GM19099 (cell line): Measurements from ENCODE around the gene C1orf216.

ENCODE experiments used
- POLR2A ChIP-seq: IDR thresholded peaks from 3 replicates; pipeline ENCODE4 v1.6.1; 2011; ENCODE audit warnings: low read depth; ENCODE audit not compliant: insufficient read length; ENCODE audit errors: extremely low read depth

Gene C1orf216, protein sequence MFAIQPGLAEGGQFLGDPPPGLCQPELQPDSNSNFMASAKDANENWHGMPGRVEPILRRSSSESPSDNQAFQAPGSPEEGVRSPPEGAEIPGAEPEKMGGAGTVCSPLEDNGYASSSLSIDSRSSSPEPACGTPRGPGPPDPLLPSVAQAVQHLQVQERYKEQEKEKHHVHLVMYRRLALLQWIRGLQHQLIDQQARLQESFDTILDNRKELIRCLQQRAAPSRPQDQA

DNA sequence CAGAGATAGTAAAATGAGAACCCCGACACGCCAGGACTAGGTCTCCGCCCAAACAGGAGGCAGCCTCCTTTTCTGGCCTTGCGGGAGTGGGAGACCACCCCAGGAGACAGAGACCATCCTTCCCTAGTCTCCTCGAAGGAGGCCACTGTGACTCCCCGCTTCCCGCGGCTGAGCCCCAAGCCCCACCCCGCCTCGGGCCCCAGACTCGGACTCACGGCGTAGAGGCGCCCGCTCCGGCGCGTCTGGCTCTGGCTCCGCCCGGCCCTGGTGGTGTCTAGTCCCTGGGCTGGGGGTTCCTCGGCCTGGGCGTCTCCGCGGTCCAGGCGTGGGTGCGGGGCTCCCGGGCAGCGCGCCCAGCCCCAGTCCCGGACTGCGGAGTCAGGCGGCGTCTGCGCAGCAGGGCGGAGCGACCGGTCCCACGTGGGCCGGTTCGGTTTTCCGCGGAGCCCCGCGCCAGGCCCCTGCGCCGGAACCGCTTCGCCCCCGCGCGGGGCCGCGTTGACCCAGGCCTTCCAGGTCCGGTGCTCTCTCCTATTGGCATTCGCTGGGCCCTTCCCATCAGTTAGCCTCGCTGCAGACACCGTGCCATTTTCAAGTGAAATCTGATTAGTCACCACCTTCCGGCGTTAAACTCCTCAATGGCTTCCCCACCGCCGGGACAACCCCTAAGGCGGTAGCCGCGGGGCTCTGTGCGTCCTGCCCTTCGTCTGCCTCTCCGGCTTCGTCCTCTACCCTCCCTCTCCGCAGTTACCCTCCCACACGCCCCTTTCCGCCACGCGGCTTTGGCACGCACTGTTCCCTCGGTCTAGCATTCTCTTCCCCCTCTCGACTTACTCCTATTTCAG is at the start of gene C1orf216:
C1orf216 (minus strand) TSS at position 393 of the 845 bp plus-strand sequence. CDS start 2,563 bp downstream, outside the sequence.
- TF ChIP-seq POLR2A, result peak; percentile 72

DNA sequence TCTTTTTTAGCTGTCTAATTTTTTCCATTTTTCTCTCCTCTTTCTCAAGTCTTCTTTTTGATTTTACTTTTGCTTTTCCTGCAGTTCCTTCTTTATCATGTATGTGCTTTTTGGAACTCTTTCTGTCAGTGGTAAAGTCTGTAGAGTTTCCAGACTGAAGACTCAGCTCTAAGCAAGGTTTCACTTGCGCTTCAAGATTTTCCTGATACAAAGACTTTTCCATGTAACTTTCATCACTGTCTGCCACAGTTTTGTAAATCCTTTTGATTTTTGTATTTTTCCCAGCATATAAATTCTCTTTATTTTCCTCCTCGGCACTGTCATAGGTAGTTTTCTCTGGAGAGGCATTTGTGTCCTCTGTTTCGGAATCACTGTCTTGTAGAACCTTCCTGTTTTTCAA is 45.6 kb upstream of the C1orf216 start:
- TF ChIP-seq POLR2A, result no peak

DNA sequence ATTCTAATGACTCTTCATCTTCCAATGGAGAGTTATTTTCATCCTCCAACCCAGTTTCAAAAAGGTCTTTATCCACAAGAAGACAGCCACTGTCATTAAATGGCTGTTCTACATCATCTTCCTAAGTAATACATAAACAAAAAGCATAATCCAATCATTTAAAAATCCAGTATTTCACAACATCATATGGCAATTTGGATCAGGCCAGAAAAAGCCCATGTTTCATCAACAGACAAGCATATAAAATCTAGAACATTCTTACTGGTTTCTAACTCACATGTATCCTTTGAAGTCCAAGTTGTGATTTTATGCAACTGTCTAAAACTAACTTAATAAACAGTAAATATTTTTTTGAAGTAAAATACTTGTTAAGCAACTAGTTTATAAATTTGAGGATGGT is 44.5 kb upstream of the C1orf216 start:
- no peak for TF ChIP-seq POLR2A

DNA sequence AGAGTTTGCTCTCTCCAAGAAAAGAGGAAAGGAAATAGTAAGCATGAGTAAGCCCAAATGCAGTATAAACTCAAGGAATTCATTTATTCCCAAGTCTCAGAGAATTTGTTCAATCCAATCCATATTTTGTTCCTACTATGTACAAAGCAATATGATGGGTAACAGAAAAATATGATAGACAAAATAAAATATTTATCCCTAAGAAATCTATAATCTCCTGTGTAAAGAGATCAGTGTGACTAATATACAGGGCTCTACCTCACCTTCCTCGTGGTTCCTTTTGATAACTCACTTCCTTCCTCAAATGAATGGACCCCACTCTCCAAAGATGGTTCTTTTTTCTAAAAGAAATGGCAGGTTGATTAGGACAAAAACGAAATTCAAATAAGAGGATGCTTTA is 43.5 kb upstream of the C1orf216 start:
- TF ChIP-seq POLR2A, result no peak

DNA sequence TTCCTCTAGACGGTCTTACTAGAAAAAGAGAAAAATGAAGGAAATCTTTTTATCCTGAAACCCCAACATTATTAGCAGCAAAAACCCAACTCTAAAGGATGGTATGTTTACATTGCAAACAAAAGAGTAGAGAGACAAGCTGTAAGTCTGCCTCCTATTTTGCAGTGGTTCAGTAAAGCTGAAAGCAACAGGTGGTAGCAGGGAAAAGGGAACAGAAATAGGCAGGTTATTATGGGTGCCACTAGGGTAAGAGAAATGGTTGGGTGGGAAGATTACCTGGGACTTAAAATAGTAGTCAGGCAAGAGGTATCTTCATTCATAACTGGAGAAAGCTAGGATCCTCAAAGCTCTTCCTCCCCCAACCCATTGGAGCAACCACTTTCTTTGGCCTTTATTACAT is 37.4 kb upstream of the C1orf216 start:
- TF ChIP-seq POLR2A, result no peak

DNA sequence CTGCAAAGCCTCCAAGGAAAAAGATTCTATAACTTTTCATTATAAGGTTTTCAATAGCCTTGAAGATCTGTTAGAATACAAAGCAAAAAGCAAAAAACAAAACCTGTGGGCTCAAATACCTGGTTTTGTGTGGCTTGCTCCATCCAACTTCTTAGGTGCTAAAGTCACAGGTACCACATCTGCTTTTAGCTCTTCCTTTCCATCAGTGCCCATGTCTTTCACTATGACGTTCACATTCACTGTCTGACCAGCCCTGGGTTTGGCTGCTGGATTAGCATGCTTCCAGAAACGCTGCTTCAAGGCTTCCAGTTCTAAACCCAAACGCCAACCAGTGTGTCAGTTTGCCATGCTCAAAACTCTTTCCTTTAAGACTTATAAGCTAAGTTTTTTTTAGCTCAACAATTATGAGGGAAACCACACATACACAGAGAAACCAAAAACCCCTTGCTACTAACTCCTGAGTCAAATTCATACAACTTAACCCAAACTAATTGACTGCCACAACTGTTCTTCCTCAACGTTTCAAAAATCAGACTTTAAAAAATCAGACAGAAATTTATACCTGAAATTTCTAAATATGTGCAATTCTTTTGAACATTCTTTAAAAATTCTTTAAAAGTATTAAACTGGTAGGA is 35.1 kb upstream of the C1orf216 start:
- no peak for TF ChIP-seq POLR2A

DNA sequence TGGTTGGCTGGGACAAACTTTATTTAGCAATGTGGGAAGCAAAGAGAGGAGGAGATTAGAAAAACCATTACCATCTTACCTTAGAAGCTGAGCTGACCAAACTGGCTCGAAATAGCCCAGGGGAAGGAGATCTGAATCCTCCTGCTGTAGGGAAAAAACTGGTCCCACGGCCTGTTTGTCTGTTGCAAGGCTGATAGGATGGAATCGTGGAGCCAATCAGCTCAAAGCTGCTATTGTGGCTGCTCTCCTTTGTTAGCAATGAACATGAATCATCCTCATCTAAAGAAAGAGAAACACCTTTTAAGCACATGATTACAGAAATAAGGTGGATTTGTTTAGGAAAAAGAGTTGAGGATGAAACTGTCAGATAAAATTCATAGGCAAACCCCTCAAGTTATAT is 29.6 kb upstream of the C1orf216 start:
- TF ChIP-seq POLR2A, result no peak

DNA sequence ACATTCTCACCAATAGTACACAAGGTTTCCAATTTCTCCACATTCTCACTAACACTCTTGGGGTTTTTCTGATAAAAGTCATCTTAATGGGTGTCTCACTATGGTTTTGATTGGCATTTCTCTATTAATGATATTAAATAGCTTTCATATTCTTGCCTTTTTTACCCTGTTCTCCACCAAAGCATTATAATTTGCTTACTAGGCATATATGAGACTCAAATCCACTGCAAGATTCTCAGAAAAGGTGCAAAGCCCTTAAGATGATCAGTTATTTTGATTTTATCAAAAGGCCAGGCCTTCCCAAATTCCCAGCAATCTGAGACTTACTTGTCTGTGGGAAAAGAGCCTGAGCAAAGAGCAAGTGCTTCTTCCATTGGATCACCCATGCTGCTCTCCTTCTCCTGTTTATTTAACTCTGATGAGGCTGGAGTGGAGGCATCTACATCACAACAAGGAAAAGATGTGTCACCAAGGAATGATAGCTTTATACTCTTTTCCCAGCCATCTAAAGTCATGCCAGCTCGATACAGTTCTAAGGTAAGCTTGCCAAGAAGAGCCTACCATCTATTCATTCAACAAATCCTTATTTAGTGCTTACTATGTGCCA is 26.5 kb upstream of the C1orf216 start:
- TF ChIP-seq POLR2A, result no peak

DNA sequence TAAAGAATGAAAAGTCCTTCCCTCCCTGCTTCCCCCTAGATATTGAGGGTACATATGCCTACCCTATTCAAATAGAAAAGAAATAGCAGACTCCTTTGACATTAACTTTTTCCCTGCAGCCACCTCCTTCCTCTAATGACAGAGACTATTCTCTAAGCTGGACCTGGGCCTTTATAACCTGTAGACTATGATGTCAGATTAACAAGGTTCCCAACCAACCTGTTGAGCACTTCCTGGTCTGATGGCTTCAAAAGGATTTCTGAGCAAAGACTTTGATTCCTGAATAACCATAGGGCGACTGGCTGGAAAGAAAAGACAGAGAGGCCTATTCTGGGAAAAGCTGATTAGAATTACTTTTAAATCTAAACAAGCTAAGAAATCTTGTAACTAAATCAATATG is 18.4 kb upstream of the C1orf216 start:
- no peak for TF ChIP-seq POLR2A

DNA sequence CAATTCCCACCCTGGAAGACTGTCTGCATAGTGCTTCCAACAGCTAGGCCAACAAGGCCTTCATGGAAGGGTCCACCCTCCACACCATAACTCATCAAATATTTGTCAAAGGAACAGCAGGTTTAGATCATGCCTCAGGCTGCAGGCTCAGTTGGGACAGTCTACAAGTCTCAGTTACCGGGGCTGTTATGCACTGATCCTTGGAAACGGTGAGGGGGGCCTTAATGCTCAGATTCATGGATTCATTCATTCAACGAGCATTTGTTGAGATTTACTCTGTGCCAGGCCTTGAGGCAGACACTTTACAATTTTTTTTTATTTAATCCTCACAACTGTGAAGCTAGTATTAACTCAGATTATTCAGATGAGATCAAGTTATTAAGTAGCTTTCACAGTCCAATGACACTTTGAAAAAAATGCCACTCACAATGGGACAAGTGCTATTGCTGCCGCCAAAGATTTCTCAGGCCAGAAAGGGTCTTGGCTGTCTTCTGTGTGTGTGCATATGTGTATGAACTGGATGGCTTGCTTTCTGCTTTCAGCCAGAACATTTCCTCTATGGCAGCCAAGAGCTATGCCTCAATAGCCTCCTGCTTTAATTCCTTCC is 8.9 kb upstream of the C1orf216 start:
- no peak for TF ChIP-seq POLR2A

DNA sequence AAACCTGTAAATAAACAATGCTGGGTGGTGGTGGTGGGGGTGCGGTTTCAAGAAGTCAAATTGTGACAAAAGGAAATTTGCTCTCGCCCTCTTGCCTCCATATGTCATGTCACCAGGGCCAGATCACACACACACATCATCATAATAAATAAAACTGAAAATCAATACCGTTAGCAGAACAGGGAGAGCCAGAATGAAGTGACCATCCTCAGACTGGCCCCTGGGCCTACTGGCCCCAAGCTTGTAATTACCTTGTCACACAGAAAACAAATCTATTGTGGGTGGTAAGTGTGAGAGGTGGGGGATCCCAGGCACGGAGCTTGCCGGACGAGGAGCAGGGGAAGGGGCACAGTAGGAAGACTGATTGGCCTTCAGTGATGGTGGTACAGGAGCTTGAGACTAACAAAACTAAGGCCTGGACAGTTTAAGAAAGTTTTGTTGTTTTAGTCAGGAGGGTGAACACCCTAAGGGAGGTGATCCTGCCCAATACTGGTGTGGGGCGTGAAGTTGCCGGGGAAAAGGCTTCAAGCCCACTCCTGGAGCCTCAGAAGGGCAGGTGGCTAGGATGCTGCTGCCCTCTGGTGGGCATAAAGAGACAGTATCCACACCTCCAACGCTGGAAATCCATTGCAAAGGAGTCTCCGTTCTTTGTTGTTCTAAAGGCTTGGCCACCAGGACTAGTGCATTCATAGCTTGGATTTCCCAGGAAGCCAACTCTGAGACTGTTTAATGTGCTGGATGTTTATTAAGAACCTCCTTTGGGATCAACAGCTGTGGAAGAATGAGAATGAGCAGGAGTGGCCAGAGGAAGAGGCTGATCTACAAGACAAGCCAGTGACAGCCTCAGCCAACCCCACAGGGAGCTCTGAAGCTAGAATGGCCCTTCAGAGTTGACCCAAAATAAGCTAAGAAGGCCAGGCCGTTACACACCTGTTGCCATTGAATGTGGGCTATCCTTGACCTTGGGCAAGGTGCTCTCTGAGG is 8.1 kb upstream of the C1orf216 start:
- TF ChIP-seq POLR2A, result no peak

DNA sequence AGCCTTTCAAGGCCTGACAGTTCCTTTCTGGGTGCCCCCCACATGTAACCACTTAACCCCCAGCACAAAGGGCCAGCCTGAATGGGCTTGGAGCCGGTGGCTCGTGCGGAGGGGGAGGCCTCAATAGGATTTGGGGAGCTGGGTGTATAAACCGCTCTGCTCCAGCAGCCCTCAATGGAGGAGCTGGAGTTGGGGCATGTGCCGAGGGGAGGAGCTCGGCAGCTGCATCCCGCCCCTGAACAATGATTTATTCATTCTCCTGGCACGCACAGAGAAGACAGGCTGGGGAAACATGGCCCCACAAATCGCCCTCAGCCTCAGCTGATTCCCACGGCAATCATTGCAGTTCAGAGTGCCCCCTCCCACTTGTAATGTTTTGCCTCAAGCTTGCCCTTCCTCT is 6.9 kb upstream of the C1orf216 start:
- TF ChIP-seq POLR2A, result no peak

DNA sequence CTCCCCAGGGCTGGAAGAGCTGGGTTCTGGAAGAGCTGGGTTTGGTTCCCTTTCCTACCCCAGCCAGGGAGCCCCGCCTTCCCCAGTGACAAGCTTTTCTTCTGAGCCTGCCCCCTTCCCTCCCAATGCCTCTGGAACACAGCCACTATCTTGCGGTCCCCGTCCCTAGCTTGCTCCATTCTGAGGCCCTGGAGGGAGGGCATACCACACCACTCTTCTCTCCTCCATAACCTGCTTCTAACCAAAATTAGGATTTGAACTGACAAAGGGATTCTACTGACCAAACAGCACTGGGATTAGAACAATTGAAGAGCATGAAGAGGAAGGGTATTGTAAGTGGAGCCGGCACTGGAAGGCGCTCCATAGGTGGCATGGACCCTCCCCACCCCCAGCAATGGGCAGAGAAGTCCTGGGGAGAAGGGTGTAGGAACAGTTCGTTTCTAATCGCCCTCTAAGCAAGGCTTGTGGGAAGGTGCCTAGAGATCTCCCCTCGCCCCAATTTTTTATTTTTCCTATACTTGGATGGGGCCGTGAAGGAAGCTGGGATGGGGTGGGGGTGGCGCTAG is 690 bp downstream of the C1orf216 start:
- TF ChIP-seq POLR2A, result no peak
